Measurements from ENCODE around the gene SYNDIG1. TPM values are rescaled to one million over a fixed set of nuclear protein-coding genes. Genes with fewer than 3 reads are reported as not detected.

The SYNDIG1 gene
- total RNA-seq, 1 donor = 2.2 TPM

DNA sequence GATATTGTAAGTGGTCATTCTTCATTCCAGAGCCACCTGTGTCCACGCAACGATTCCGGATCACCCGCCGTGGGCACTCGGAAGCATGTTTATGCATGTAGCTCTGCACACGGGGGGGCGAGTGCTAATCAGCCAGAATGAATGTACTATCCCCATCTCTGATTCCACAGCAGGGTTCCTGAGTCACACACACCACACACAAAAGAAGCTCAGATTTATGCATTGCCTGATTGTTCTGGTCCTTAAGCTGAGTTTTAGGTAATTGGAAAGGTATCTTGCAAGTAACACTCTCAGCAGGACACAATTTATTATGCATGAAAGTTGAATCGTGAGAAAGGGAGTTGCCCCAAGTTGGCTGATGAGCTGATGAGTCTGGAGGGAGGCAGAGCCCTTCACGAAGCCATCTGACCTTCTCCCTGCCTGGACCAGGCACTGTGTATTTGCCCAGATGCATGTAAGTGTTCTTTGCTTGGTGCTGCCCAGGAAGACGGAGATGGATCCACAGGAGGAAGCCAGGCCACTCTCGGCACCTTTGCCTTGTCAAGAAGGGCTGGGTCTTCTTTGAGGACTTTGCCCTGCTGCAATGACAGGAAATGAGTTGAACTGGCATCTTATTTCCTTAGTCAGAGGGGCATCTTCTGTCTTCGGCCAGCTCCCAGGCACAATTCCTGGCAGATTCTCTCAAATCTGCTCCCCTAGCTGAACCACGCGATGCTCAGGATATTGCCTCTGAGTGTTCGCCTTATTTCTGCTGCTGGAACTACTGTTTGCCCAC, 141.1 kb downstream of the SYNDIG1 start:
- H3K27ac ChIP-seq (ENCODE audit: low read depth, low read length) = no peak overlapping the region
- TF ChIP-seq, protein P1, sequence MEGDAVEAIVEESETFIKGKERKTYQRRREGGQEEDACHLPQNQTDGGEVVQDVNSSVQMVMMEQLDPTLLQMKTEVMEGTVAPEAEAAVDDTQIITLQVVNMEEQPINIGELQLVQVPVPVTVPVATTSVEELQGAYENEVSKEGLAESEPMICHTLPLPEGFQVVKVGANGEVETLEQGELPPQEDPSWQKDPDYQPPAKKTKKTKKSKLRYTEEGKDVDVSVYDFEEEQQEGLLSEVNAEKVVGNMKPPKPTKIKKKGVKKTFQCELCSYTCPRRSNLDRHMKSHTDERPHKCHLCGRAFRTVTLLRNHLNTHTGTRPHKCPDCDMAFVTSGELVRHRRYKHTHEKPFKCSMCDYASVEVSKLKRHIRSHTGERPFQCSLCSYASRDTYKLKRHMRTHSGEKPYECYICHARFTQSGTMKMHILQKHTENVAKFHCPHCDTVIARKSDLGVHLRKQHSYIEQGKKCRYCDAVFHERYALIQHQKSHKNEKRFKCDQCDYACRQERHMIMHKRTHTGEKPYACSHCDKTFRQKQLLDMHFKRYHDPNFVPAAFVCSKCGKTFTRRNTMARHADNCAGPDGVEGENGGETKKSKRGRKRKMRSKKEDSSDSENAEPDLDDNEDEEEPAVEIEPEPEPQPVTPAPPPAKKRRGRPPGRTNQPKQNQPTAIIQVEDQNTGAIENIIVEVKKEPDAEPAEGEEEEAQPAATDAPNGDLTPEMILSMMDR (IDR thresholded peaks at IDR 0.05; ENCODE audit: extremely low read depth, low read depth, low read length) = no peak
- DNase-seq (ENCODE audit: insufficient read length, low spot score, missing footprints) = peak; percentile 32
- H3K4me3 ChIP-seq (ENCODE audit: insufficient read depth, low read length) = no peak overlapping the region
- H3K4me1 ChIP-seq (ENCODE audit: insufficient read depth, low read length) = no peaks in the 10 kb centered on the region
- no peak overlapping the region for H2AFZ ChIP-seq (ENCODE audit: low read length)
- H3K36me3 ChIP-seq (ENCODE audit: insufficient read depth, low read length) = no peaks in the 10 kb centered on the region
- H4K20me1 ChIP-seq (ENCODE audit: insufficient read depth, low read length) = no peaks in the 10 kb centered on the region
- H3K27me3 ChIP-seq (ENCODE audit: insufficient read depth, low read length) = peaks cover 5% of the 10 kb centered on the region
- no peaks in the 10 kb centered on the region for H3K79me2 ChIP-seq (ENCODE audit: insufficient read depth, low read length)
- no peak overlapping the region for H3K4me2 ChIP-seq (ENCODE audit: insufficient read depth, low read length)
- no peaks in the 10 kb centered on the region for H3K9me3 ChIP-seq (ENCODE audit: low read depth, low read length)

DNA sequence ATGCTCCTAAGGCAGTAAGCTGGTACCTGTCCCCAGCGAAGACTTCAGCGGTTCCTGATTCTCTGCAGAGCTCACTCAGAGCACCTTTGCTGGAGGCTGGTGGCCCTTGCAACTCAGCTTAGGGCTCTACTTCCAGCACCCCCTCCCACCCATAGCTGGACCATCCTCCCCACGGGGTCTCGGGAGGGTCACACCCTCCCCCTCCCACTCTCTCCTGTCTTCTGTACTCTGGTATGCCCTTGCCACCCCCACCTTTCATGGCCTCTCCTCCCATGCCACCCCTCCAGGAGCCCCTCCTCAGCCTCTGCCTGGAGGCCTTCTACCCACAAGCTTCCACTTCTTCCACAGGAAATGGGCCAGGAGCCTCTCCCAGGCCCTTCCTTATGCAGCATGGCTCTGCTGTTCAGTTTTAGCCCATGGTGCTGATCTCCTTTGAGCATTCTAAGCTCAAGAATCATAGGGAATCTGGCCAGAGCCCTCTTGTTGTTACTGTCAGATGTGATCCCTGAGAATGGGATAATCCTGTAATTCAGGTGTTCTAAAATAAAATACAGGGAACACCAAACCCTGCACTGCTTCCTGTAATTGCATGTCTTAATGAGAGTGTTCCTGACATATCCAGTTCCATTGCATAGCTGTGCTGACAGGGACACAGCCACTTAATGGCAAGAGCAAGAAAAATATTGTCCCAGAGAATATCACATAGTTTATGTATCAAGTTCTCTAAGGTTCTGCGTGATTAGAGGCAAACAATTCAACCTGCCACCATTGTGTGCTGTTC, 142.1 kb downstream of the SYNDIG1 start:
- no peaks in the 10 kb centered on the region for H3K9me3 ChIP-seq (ENCODE audit: low read depth, low read length)
- TF ChIP-seq, protein P1 (IDR thresholded peaks at IDR 0.05; ENCODE audit: extremely low read depth, low read depth, low read length) = no peak
- no peak overlapping the region for H2AFZ ChIP-seq (ENCODE audit: low read length)
- H3K36me3 ChIP-seq (ENCODE audit: insufficient read depth, low read length) = no peaks in the 10 kb centered on the region
- H3K27ac ChIP-seq (ENCODE audit: low read depth, low read length) = no peak overlapping the region
- H4K20me1 ChIP-seq (ENCODE audit: insufficient read depth, low read length) = no peaks in the 10 kb centered on the region
- H3K4me3 ChIP-seq (ENCODE audit: insufficient read depth, low read length) = no peak overlapping the region
- H3K4me2 ChIP-seq (ENCODE audit: insufficient read depth, low read length) = no peak overlapping the region
- peaks cover 9% of the 10 kb centered on the region for H3K27me3 ChIP-seq (ENCODE audit: insufficient read depth, low read length)
- H3K4me1 ChIP-seq (ENCODE audit: insufficient read depth, low read length) = no peaks in the 10 kb centered on the region
- no peaks in the 10 kb centered on the region for H3K79me2 ChIP-seq (ENCODE audit: insufficient read depth, low read length)
- peak; percentile 11 for DNase-seq (ENCODE audit: insufficient read length, low spot score, missing footprints)

DNA sequence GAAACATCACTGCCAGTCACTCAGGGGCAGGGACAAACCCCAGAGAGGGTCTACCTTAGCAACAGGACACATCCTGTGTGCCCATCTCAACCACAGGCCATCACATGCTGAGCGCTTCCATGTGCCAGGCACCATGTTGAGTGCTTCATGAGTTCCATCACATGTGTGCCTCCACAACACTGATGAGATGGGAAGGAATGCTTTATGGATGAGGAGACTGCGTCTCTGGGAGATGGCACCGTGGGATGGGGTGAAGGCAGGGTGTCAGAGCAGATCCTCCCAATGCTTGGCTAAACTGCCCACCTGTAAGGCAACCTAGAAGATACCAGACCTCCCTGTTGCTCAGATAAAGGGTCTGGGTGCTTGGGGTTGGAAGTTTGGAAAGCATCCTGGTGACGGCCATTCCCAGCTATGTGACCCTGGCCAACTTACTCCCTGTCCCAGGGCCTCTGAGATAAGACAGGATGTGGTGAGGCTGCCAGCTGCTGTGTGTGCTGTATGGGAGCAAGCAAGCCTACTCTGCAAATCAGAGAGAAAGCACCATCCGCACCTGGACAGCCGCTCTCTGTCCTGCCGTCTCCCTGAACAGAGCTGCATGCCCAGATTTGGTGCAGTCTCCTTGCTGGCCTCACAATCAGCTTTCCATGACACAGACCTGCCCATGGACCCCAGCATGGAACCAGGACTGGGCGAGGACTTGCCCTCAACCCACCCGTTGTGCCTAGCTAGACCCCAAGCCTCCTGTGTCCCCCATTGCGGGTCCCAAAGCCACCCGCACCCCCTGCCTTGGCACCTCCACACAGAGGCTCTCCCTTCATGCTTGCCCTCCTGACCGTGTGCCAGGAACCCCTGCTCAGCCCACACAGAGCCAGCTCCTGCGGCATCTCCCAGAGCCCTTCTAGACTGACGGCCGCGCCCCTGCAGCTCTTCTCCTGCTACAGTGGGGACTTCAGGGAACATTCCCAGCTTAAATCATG, 143.7 kb downstream of the SYNDIG1 start:
- TF ChIP-seq, protein P1 (IDR thresholded peaks at IDR 0.05; ENCODE audit: extremely low read depth, low read depth, low read length) = no peak
- peak; percentile 51 for DNase-seq (ENCODE audit: insufficient read length, low spot score, missing footprints)
- Histone ChIP-seq H2AFZ (ENCODE audit: low read length) (no peak overlapping the region), H3K27ac (ENCODE audit: low read depth, low read length) (no peak overlapping the region), H4K20me1 (ENCODE audit: insufficient read depth, low read length) (no peaks in the 10 kb centered on the region), H3K4me2 (ENCODE audit: insufficient read depth, low read length) (no peak overlapping the region), H3K9me3 (ENCODE audit: low read depth, low read length) (no peaks in the 10 kb centered on the region), H3K4me1 (ENCODE audit: insufficient read depth, low read length) (no peaks in the 10 kb centered on the region), H3K4me3 (ENCODE audit: insufficient read depth, low read length) (no peak overlapping the region), H3K27me3 (ENCODE audit: insufficient read depth, low read length) (peaks cover 9% of the 10 kb centered on the region), H3K36me3 (ENCODE audit: insufficient read depth, low read length) (no peaks in the 10 kb centered on the region), H3K79me2 (ENCODE audit: insufficient read depth, low read length) (no peaks in the 10 kb centered on the region)
